T follicular helper cell (primary cell): Measurements from ENCODE around the gene EIF3F.
A peak's percentile ranks its signal among the peaks of the same experiment; 100 is the strongest.
"Not testable (repeated sequence)": the region's sequence is repeated elsewhere in the genome, so short reads cannot be mapped to it uniquely, and the experiment has no call there.

Experiments
- DNase-seq: peaks from one replicate; pipeline ENCODE4 v3.0.0-alpha.2; 2020; ENCODE audit warnings: low read depth
- total RNA-seq, 2 experiments: gene quantifications; one replicate each; lab custom pipeline; 2026; lab: John Stamatoyannopoulos, UW

The EIF3F gene
- 239 to 307 reads per million in 2 experiments for total RNA-seq

- peak; percentile 87 for DNase-seq
Observed at GRCh38 chr11:7986768-7987559, at the start of gene EIF3F. EIF3F (plus strand) TSS chr11:7987337; CDS start chr11:7987353, 16 bp downstream.

- no peak for DNase-seq
Observed at GRCh38 chr11:7941146-7941545, 46.0 kb upstream of the EIF3F start.

- no peak for DNase-seq
Observed at GRCh38 chr11:7941608-7942007, 45.5 kb upstream of the EIF3F start, which contains the start of gene OR10A3. OR10A3 (minus strand) TSS chr11:7941708; CDS start chr11:7939520, 2,188 bp downstream.

- no peak for DNase-seq
Observed at GRCh38 chr11:7944123-7944522, 43.0 kb upstream of the EIF3F start.

- DNase-seq: no peak
Observed at GRCh38 chr11:7949934-7950333, 37.2 kb upstream of the EIF3F start.

GRCh38 chr11:7955191-7955590 lies 31.9 kb upstream of the EIF3F start:
- no peak for DNase-seq

GRCh38 chr11:7964261-7964660 lies 22.9 kb upstream of the EIF3F start:
- no peak for DNase-seq

- no peak for DNase-seq
Observed at GRCh38 chr11:7964873-7965272, 22.3 kb upstream of the EIF3F start.

GRCh38 chr11:7965386-7965785 lies 21.8 kb upstream of the EIF3F start, which contains the start of gene NLRP10:
NLRP10 (minus strand) TSS chr11:7965447; CDS start chr11:7963495, 1,952 bp downstream.
- DNase-seq: no peak

GRCh38 chr11:7967097-7967496 lies 20.0 kb upstream of the EIF3F start:
- no peak for DNase-seq

GRCh38 chr11:7967826-7968225 lies 19.3 kb upstream of the EIF3F start:
- no peak for DNase-seq

GRCh38 chr11:7968686-7969085 lies 18.5 kb upstream of the EIF3F start:
- no peak for DNase-seq

- no peak for DNase-seq
Observed at GRCh38 chr11:7969756-7970646, 17.1 kb upstream of the EIF3F start.

- DNase-seq: no peak
Observed at GRCh38 chr11:7971846-7972245, 15.3 kb upstream of the EIF3F start.

- DNase-seq: no peak
Observed at GRCh38 chr11:7973011-7973410, 14.1 kb upstream of the EIF3F start.

GRCh38 chr11:7974668-7975067 lies 12.5 kb upstream of the EIF3F start:
- DNase-seq: no peak

- DNase-seq: no peak
Observed at GRCh38 chr11:7977232-7977917, 9.8 kb upstream of the EIF3F start.

GRCh38 chr11:7981619-7982157 lies 5.4 kb upstream of the EIF3F start:
- no peak for DNase-seq

- DNase-seq: no peak
Observed at GRCh38 chr11:7982582-7983119, 4.5 kb upstream of the EIF3F start.

GRCh38 chr11:7983832-7984590 lies 3.1 kb upstream of the EIF3F start:
- DNase-seq: no peak

- not testable (repeated sequence) for DNase-seq
Observed at GRCh38 chr11:7987560-7987883, 385 bp downstream of the EIF3F start.
